ENCODE data around the gene GJD3. TPM values are rescaled to one million over a fixed set of nuclear protein-coding genes. Genes with fewer than 3 reads are reported as not detected.

The GJD3 gene
- total RNA-seq, 5 donors from 2014 or later (not counting 1 experiment from before 2014, with no cell fraction given), result not detected

DNA sequence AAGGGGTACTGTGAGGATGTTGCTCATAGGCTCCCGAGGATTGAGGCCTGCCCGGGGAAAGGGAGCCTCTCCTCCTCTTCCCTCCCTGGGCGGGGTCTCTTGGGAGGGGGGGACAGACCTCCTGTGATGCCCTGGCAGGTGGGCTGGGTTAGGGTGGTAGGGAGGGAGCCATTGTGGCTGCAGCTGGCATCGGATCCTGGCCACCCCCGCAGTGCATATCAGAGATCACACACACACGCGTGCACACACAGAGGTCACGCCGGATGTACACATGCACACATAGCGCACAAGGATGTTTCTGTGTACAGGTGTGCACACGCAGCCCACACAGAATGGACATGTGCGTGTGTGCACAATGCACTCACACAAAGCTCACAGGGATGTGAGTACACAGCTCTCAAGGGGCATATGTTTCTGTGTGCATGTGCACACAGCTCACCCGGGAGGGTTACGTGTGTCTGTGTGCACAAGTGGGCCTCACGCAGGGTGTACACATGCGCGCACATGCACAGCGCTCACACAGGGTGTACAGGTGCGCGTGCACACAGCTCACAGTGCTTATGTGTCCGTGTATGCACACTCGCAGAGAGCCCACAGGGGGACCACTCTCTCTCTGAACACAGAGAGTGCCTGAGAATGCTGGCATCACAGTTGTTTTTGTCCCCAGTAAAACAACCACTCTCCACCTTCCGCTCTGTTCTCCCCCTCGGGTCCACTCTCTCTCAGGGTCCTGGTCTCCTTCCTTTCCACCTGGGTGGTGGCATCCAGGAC, 2.4 kb downstream of the GJD3 start:
- Histone ChIP-seq H3K36me3 (ENCODE audit: control insufficient read depth in 2 of 2, extremely low read depth in 1 of 2, insufficient read depth in 1 of 2, low read length in 1 of 2) (no peaks in the 10 kb centered on the region), H3K4me1 (ENCODE audit: control insufficient read depth in 1 of 2, extremely low read depth in 1 of 2, insufficient read depth in 2 of 2, low read length in 2 of 2) (peaks cover 0 to 16% of the 10 kb centered on the region in 2 experiments), H3K4me3 (ENCODE audit: control insufficient read depth in 1 of 2, extremely low read depth in 1 of 2, low read length in 1 of 2) (no peak overlapping the region), H3K27me3 (replicated peaks in 1 of 2; ENCODE audit: control insufficient read depth in 2 of 2, extremely low read depth in 1 of 2, insufficient read depth in 2 of 2, low read length in 1 of 2) (peaks cover 0 to 42% of the 10 kb centered on the region in 2 experiments), H3K27ac (ENCODE audit: low read length) (no peak overlapping the region), H3K9me3 (no peaks in the 10 kb centered on the region)
- H3K27ac Mint-ChIP-seq, result no peak overlapping the region
- peak overlapping the region; percentile 47 to 67 (median 66) for H3K4me3 Mint-ChIP-seq
- no peak for DNase-seq
- H3K36me3 Mint-ChIP-seq, result no peaks in the 10 kb centered on the region
- ChIA-PET POLR2A (interaction anchor here in 1 of 2 donors (0.6 kb wide), 1 partner anchor 112 kb away, joined by 4 read pairs; no protein-coding TSS in a partner anchor), CTCF (interaction anchor here (0.5 to 1.3 kb wide), 9 partner anchors 38 to 198 kb away, joined by 3 to 6 read pairs (median 3); partner anchors contain the start of gene TOP2A (in 1 of the 2))
- 72% methylated on average over 21 of the region's 24 CpGs for WGBS (ENCODE audit: insufficient coverage)
- ATAC-seq (replicated peaks in 1 of 4), result peak in 2 of 4 experiments; percentile 2 to 16
- peaks cover 0 to 18% (median 16%) of the 10 kb centered on the region in 3 donors for H3K4me1 Mint-ChIP-seq
- peaks cover 13 to 14% of the 10 kb centered on the region in 2 donors for H3K27me3 Mint-ChIP-seq
- no peaks in the 10 kb centered on the region for H3K9me3 Mint-ChIP-seq

DNA sequence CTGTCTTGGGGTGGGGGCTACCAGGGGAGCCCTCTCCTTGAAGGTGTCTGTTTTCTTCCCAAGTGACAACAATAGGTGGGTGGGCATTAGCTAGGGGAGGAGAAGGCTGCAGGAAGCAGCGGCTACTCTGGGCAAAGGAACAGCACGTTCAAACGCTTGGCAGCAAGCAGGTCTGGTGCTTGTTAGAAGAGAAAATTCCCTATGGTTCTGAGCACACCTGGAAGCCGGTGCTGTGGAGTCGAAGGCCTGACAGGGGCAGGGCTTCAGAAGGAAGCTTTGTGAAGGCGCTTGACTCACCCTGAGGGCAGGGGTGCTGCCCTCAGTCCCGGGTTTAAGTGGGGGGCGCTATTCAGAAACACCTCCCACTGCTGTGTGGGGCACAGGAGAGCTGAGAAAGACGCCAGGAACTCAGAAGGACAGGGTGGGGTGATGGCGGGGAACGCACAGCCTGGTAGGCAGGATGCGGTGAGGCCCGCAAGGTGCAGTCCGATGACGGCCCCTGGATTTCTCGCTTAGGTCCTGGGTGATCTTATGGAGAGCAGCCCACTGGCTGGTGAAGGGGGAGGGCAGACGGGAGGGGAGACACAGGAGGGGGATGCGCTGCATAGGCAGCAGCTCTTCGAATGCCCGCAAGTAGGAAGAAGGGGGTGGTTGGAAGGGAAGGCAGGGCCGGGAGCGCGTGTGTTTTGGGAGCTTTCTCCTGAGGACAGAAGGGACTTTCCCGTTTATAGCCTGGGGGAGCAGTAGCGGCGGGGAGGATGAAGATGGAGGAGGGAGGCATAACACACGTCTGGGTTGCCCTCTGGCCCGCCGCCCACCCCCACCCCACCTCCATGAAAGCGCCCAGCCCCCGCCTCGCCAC, 3.2 kb downstream of the GJD3 start:
- peaks cover 0 to 16% of the 10 kb centered on the region in 2 experiments for H3K4me1 ChIP-seq (ENCODE audit: control insufficient read depth in 1 of 2, extremely low read depth in 1 of 2, insufficient read depth in 2 of 2, low read length in 2 of 2)
- Mint-ChIP-seq H3K36me3 (no peaks in the 10 kb centered on the region), H3K4me1 (peaks cover 0 to 18% (median 16%) of the 10 kb centered on the region in 3 donors), H3K4me3 (peak overlapping the region; percentile 10 to 43 (median 17)), H3K27me3 (peaks cover 13 to 14% of the 10 kb centered on the region in 2 donors), H3K27ac (no peak overlapping the region), H3K9me3 (no peaks in the 10 kb centered on the region)
- peaks cover 0 to 38% of the 10 kb centered on the region in 2 experiments for H3K27me3 ChIP-seq (replicated peaks in 1 of 2; ENCODE audit: control insufficient read depth in 2 of 2, extremely low read depth in 1 of 2, insufficient read depth in 2 of 2, low read length in 1 of 2)
- no peak for ATAC-seq (replicated peaks in 1 of 4)
- ChIA-PET POLR2A (interaction anchor here in 1 of 2 donors (0.6 kb wide), 1 partner anchor 111 kb away, joined by 4 read pairs; no protein-coding TSS in a partner anchor), CTCF (interaction anchor here (0.6 to 1.2 kb wide), 4 partner anchors 19 to 172 kb away, joined by 3 read pairs; partner anchors contain the start of gene TOP2A (in 1 of the 2))
- H3K4me3 ChIP-seq (ENCODE audit: control insufficient read depth in 1 of 2, extremely low read depth in 1 of 2, low read length in 1 of 2), result no peak overlapping the region
- DNase-seq, result no peak
- H3K9me3 ChIP-seq, result no peaks in the 10 kb centered on the region
- 80% methylated on average over 19 of the region's 32 CpGs for WGBS (ENCODE audit: insufficient coverage)
- peaks cover 0 to 2% of the 10 kb centered on the region in 2 donors for H3K36me3 ChIP-seq (ENCODE audit: control insufficient read depth in 2 of 2, extremely low read depth in 1 of 2, insufficient read depth in 1 of 2, low read length in 1 of 2)
- H3K27ac ChIP-seq (ENCODE audit: low read length), result no peak overlapping the region

DNA sequence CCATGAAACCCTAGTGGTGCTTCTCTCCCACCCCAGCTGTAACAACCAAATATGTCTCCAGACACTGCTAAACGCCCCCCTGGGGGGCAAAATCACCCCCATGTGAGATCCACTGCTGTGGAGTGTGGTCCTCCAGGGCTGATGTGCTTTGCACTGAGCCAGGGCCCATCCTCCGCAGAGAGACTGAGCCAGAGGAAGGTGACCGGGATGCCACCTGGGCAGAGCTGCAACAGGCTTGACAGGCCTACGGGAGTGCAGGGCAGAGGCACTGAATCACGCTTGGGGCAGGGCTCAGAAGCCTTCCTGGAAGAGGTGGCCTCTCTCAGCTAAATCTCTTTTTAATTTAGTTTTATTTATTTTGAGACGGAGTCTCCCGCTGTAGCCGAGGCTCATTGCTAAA, 4.4 kb downstream of the GJD3 start:
- peak overlapping the region in 1 of 2 donors; percentile 36 for H3K27ac Mint-ChIP-seq

DNA sequence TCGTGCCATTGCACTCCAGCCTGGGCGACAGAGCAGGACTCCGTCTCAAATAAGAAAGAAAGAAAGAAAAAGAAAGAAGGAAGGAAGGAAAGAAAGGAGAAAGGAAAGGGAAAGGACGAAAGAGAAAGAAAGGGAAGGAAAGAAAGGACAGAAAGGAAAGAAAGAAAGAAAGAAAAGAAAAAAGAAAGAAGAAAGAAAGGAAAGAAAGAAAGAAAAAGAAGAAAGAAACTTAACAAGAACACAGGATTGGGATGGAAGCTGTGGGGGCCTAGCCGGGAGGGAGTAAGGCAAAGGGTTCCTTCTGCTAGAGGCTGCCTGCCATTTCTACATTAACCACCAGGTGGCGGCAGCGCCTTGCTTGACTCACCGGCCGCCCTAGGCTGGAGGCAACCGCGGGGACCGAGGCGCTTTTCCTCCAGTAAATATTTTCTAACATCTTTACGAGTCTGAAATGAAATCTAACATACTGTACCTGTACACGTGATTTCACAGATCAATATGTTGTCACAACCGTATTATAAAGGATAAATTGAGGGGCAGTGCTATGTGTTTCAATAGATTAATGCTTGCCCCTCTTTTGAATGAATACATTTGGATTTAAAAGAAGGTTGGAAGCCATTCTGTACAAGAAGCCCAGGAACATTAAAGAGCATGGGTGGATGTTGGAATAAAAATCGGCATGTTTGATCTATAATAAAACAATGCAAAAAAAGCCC, 6.1 kb downstream of the GJD3 start:
- Mint-ChIP-seq H3K4me1 (peaks cover 0 to 19% (median 19%) of the 10 kb centered on the region in 3 donors), H3K4me3 (no peak overlapping the region), H3K9me3 (no peaks in the 10 kb centered on the region), H3K27me3 (peaks cover 13 to 14% of the 10 kb centered on the region in 2 donors), H3K27ac (peak overlapping the region in 1 of 2 donors; percentile 61), H3K36me3 (peaks cover 3% of the 10 kb centered on the region)
- ChIA-PET CTCF (interaction anchor here (0.6 to 1.8 kb wide), 14 partner anchors 13 to 1738 kb away, joined by 3 to 16 read pairs (median 6); partner anchors contain the start of gene TOP2A (in 1 of the 2)), POLR2A (interaction anchor here in 1 of 2 donors (1.0 kb wide), 1 partner anchor 51 kb away, joined by 3 read pairs; no protein-coding TSS in a partner anchor)
- Histone ChIP-seq H3K27me3 (replicated peaks in 1 of 2; ENCODE audit: control insufficient read depth in 2 of 2, extremely low read depth in 1 of 2, insufficient read depth in 2 of 2, low read length in 1 of 2) (peaks cover 0 to 25% of the 10 kb centered on the region in 2 experiments), H3K4me1 (ENCODE audit: control insufficient read depth in 1 of 2, extremely low read depth in 1 of 2, insufficient read depth in 2 of 2, low read length in 2 of 2) (peaks cover 0 to 19% of the 10 kb centered on the region in 2 experiments), H3K9me3 (no peaks in the 10 kb centered on the region), H3K36me3 (ENCODE audit: control insufficient read depth in 2 of 2, extremely low read depth in 1 of 2, insufficient read depth in 1 of 2, low read length in 1 of 2) (peaks cover 8 to 24% of the 10 kb centered on the region in 2 donors), H3K4me3 (ENCODE audit: control insufficient read depth in 1 of 2, extremely low read depth in 1 of 2, low read length in 1 of 2) (no peak overlapping the region), H3K27ac (ENCODE audit: low read length) (no peak overlapping the region)
- DNase-seq (peak; percentile 65 to 94 (median 84)), ATAC-seq (replicated peaks in 1 of 4) (peak; percentile 53 to 58 (median 57))
- no CpG with 5 or more reads among the region's 17 CpGs for WGBS (ENCODE audit: insufficient coverage)

More for the DNA sequence above, 4.4 kb downstream of the GJD3 start:
- ChIA-PET POLR2A (no interaction called here), CTCF (interaction anchor here in 1 of 2 donors (0.6 kb wide), 1 partner anchor 38 kb away, joined by 3 read pairs; no protein-coding TSS in a partner anchor)
- WGBS (ENCODE audit: insufficient coverage), result 94% methylated on average over 2 of the region's 8 CpGs
- H3K36me3 ChIP-seq (ENCODE audit: control insufficient read depth in 2 of 2, extremely low read depth in 1 of 2, insufficient read depth in 1 of 2, low read length in 1 of 2), result peaks cover 4 to 10% of the 10 kb centered on the region in 2 donors
- H3K4me3 ChIP-seq (ENCODE audit: control insufficient read depth in 1 of 2, extremely low read depth in 1 of 2, low read length in 1 of 2), result no peak overlapping the region
- Mint-ChIP-seq H3K4me3 (no peak overlapping the region), H3K4me1 (peaks cover 0 to 18% (median 16%) of the 10 kb centered on the region in 3 donors), H3K9me3 (no peaks in the 10 kb centered on the region), H3K36me3 (peaks cover 3% of the 10 kb centered on the region), H3K27me3 (peaks cover 13 to 14% of the 10 kb centered on the region in 2 donors)
- peaks cover 0 to 38% of the 10 kb centered on the region in 2 experiments for H3K27me3 ChIP-seq (replicated peaks in 1 of 2; ENCODE audit: control insufficient read depth in 2 of 2, extremely low read depth in 1 of 2, insufficient read depth in 2 of 2, low read length in 1 of 2)
- DNase-seq (no peak), ATAC-seq (replicated peaks in 1 of 4) (no peak)
- H3K27ac ChIP-seq (ENCODE audit: low read length), result no peak overlapping the region
- peaks cover 0 to 19% of the 10 kb centered on the region in 2 experiments for H3K4me1 ChIP-seq (ENCODE audit: control insufficient read depth in 1 of 2, extremely low read depth in 1 of 2, insufficient read depth in 2 of 2, low read length in 2 of 2)
- H3K9me3 ChIP-seq, result no peaks in the 10 kb centered on the region

DNA sequence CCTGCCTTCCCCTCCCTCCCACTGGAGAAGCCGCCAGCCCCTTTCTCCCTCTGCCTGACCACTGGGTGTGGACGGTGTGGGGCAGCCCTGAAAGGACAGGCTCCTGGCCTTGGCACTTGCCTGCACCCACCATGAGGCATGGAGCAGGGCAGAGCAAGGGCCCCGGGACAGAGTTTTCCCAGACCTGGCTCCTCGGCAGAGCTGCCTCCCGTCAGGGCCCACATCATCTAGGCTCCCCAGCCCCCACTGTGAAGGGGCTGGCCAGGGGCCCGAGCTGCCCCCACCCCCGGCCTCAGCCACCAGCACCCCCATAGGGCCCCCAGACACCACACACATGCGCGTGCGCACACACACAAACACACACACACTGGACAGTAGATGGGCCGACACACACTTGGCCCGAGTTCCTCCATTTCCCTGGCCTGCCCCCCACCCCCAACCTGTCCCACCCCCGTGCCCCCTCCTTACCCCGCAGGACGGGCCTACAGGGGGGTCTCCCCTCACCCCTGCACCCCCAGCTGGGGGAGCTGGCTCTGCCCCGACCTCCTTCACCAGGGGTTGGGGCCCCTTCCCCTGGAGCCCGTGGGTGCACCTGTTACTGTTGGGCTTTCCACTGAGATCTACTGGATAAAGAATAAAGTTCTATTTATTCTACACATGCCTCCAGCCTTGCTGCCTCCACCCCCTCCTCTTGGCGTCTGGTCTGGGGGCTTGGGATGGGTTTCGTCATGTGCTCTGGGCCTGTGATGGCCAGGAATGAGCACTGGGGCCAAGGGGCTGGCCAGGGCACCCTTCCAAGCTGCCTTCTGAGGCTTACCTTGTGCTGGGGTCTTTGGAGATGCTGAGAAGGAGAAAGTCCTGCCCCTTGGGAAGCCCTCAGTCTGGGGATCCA, 7.3 kb downstream of the GJD3 start:
- ChIA-PET CTCF (interaction anchor here (0.6 to 1.8 kb wide), 6 partner anchors 55 to 1739 kb away, joined by 3 to 16 read pairs (median 8); no protein-coding TSS in a partner anchor), POLR2A (no interaction called here)
- Mint-ChIP-seq H3K27me3 (peaks cover 9% of the 10 kb centered on the region in 2 donors), H3K36me3 (peaks cover 11% of the 10 kb centered on the region), H3K4me1 (peaks cover 8 to 26% (median 22%) of the 10 kb centered on the region in 3 donors), H3K27ac (no peak overlapping the region), H3K9me3 (no peaks in the 10 kb centered on the region), H3K4me3 (no peak overlapping the region)
- Histone ChIP-seq H3K4me1 (ENCODE audit: control insufficient read depth in 1 of 2, extremely low read depth in 1 of 2, insufficient read depth in 2 of 2, low read length in 2 of 2) (peaks cover 0 to 15% of the 10 kb centered on the region in 2 experiments), H3K9me3 (no peaks in the 10 kb centered on the region), H3K27me3 (replicated peaks in 1 of 2; ENCODE audit: control insufficient read depth in 2 of 2, extremely low read depth in 1 of 2, insufficient read depth in 2 of 2, low read length in 1 of 2) (peaks cover 0 to 19% of the 10 kb centered on the region in 2 experiments), H3K4me3 (ENCODE audit: control insufficient read depth in 1 of 2, extremely low read depth in 1 of 2, low read length in 1 of 2) (no peak overlapping the region), H3K27ac (ENCODE audit: low read length) (no peak overlapping the region), H3K36me3 (ENCODE audit: control insufficient read depth in 2 of 2, extremely low read depth in 1 of 2, insufficient read depth in 1 of 2, low read length in 1 of 2) (peaks cover 8 to 33% of the 10 kb centered on the region in 2 donors)
- DNase-seq (peak in 1 of 35 experiments; percentile 21), ATAC-seq (replicated peaks in 1 of 4) (no peak)
- 84% methylated on average over 4 of the region's 19 CpGs for WGBS (ENCODE audit: insufficient coverage)
